B cell (primary cell): ENCODE measurements around the gene PIGQ. TPM values are rescaled to one million over a fixed set of nuclear protein-coding genes. Genes with fewer than 3 reads are reported as not detected.

ENCODE experiments used
- ATAC-seq: fragments of 200-7000 bp; cut with Tn5 transposase; one replicate; pipeline ENCODE4 v1.10.0; 2021; ENCODE audit warnings: low read depth, mild to moderate bottlenecking, moderate number of reproducible peaks, moderate library complexity
- CTCF ChIA-PET: fragments of 350-600 bp; sonication (Branson Sonifier 250); formaldehyde crosslinking; loops from one replicate; lab custom pipeline; 2021; ENCODE audit warnings: antibody characterized with exemption, inconsistent platforms; lab: Charles Lee
- POLR2A ChIA-PET: fragments of 350-600 bp; sonication (Branson Sonifier 250); formaldehyde crosslinking; loops from one replicate; lab custom pipeline; 2021; ENCODE audit warnings: antibody characterized with exemption; lab: Charles Lee
- DNase-seq: peaks from one replicate; pipeline ENCODE4 v3.0.0; 2013
- H2AFZ ChIP-seq: 2 replicates; pipeline ENCODE4 v1.6.1; 2012; ENCODE audit warnings: mild to moderate bottlenecking, low read depth, low read length; ENCODE audit not compliant: insufficient read depth, poor library complexity, severe bottlenecking
- H3K27ac ChIP-seq, 2 donors: 1 replicate in 1 of 2; 2 replicates in 1 of 2; pipeline ENCODE4 v1.5.1; 2012 to 2013; ENCODE audit warnings: low read length in 2 of 2, mild to moderate bottlenecking in 2 of 2, moderate library complexity in 1 of 2
- H3K27me3 ChIP-seq, 4 experiments: fragments of 200-600 bp in 1 of 4; sonication (generic) in 1 of 4; replicated peaks in 1 of 4; 1 replicate in 2 of 4; 2 replicates in 2 of 4; pipeline versions ENCODE4 v1.6.1 to v1.7.0; 2013 to 2016; ENCODE audit warnings: low read length in 3 of 4, mild to moderate bottlenecking in 2 of 4, mixed read lengths in 1 of 4, moderate library complexity in 1 of 4; ENCODE audit not compliant: insufficient read depth in 4 of 4, control insufficient read depth in 3 of 4; ENCODE audit errors: control extremely low read depth in 1 of 4
- H3K36me3 ChIP-seq, 2 experiments: replicated peaks in 1 of 2; 1 replicate in 1 of 2; 2 replicates in 1 of 2; pipeline versions ENCODE4 v1.6.1 to v1.7.1; 2013; ENCODE audit warnings: low read length in 1 of 2; ENCODE audit not compliant: insufficient read depth in 2 of 2, control insufficient read depth in 1 of 2; ENCODE audit errors: control extremely low read depth in 1 of 2, extremely low read depth in 1 of 2
- H3K4me1 ChIP-seq, 2 donors: fragments of 200-600 bp in 1 of 2; sonication (generic) in 1 of 2; 1 replicate in 1 of 2; 2 replicates in 1 of 2; pipeline versions ENCODE4 v1.5.1 to v1.6.1; 2013 to 2017; ENCODE audit warnings: low read length in 2 of 2; ENCODE audit not compliant: control insufficient read depth in 2 of 2, insufficient read depth in 2 of 2
- H3K4me2 ChIP-seq: replicated peaks from 2 replicates; pipeline ENCODE3; 2012; ENCODE audit warnings: mild to moderate bottlenecking, low read depth, low read length; ENCODE audit not compliant: poor library complexity, severe bottlenecking
- H3K4me3 ChIP-seq, 5 experiments: fragments of 200-600 bp in 1 of 5; sonication (generic) in 1 of 5; 1 replicate in 3 of 5; 2 replicates in 2 of 5; pipeline versions ENCODE4 v1.5.1 to v1.7.0; 2011 to 2016; ENCODE audit warnings: low read length in 4 of 5, mild to moderate bottlenecking in 4 of 5, low read depth in 2 of 5, control low read depth in 1 of 5, moderate library complexity in 1 of 5; ENCODE audit not compliant: insufficient read depth in 1 of 5; ENCODE audit errors: control extremely low read depth in 1 of 5, extremely low read depth in 1 of 5
- H3K79me2 ChIP-seq: fragments of 200-600 bp; sonication (generic); one replicate; pipeline ENCODE4 v1.6.0; 2016; ENCODE audit warnings: low read length; ENCODE audit not compliant: control insufficient read depth, insufficient read depth
- H3K9ac ChIP-seq: fragments of 200-600 bp; sonication (generic); 2 replicates; pipeline ENCODE4 v1.6.1; 2017; ENCODE audit warnings: mild to moderate bottlenecking, low read length, moderate library complexity
- H3K9me3 ChIP-seq, 3 donors: one replicate each; pipeline versions ENCODE4 v1.6.1 to v1.7.1; 2013; ENCODE audit warnings: low read length in 2 of 3; ENCODE audit not compliant: control insufficient read depth in 2 of 3, insufficient read depth in 1 of 3; ENCODE audit errors: control extremely low read depth in 1 of 3
- H4K20me1 ChIP-seq: 2 replicates; pipeline ENCODE4 v1.6.0; 2012; ENCODE audit warnings: mild to moderate bottlenecking, low read length; ENCODE audit not compliant: insufficient read depth, control insufficient read depth, poor library complexity, severe bottlenecking
- H3K27ac Mint-ChIP-seq: one replicate; pipeline ENCODE4 v1.8.0; 2021; ENCODE audit warnings: mixed read lengths
- H3K27me3 Mint-ChIP-seq: one replicate; pipeline ENCODE4 v1.8.0; 2021; ENCODE audit warnings: mixed read lengths
- H3K4me1 Mint-ChIP-seq: one replicate; pipeline ENCODE4 v1.8.0; 2021; ENCODE audit warnings: mixed read lengths
- H3K4me3 Mint-ChIP-seq: one replicate; pipeline ENCODE4 v1.8.0; 2021; ENCODE audit warnings: mixed read lengths
- H3K9me3 Mint-ChIP-seq: one replicate; pipeline ENCODE4 v1.8.0; 2022; ENCODE audit warnings: mixed read lengths; ENCODE audit not compliant: insufficient read depth
- CTCF ChIP-seq: fragments of 200-600 bp; IDR thresholded peaks from one replicate; pipeline ENCODE4 v1.8.0; 2022; ENCODE audit warnings: antibody characterized with exemption, mild to moderate bottlenecking
- EZH2 ChIP-seq: IDR thresholded peaks from 2 replicates; pipeline ENCODE4 v1.6.1; 2012; ENCODE audit warnings: borderline replicate concordance, low read depth, mild to moderate bottlenecking, moderate library complexity, low read length; ENCODE audit not compliant: insufficient read depth, poor library complexity, severe bottlenecking
- WGBS: methylation state at CpG from one replicate; pipeline ENCODE4 v1.1.5; 2013; ENCODE audit warnings: missing lambda C conversion rate; ENCODE audit not compliant: insufficient coverage; 5-methylcytosine and 5-hydroxymethylcytosine counted together
- intact Hi-C: fragments of 100-400 bp; cut with micrococcal nuclease; formaldehyde crosslinking; loops from one replicate; pipeline ENCODE4 v1.10.0; 2022
- polyA plus RNA-seq: library from polyadenylated mRNA; depleted of rRNA; stranded (reverse); fragments of >200 nt; gene quantifications from 2 replicates; pipeline ENCODE4 v1.2.3, GENCODE V29; 2012
- total RNA-seq, 2 donors: library from RNA; stranded (reverse); fragments of 120-200 nt in 1 of 2; gene quantifications; 1 replicate in 1 of 2; 2 replicates in 1 of 2; pipeline versions ENCODE4 v1.2.3 to v1.2.4, GENCODE V29; 2013 to 2022

Gene PIGQ
- total and polyA plus RNA-seq, 2 donors (not counting 1 experiment from before 2014, with no cell fraction given) = 56.9 to 68.5 TPM

GRCh38 chr16:524274-525040 lies 45.3 kb upstream of the PIGQ start:
- Histone ChIP-seq H4K20me1 (peaks cover 32% of the 10 kb centered on the region), H3K4me2 (no peak overlapping the region), H3K79me2 (peaks cover 25% of the 10 kb centered on the region), H3K4me1 (peaks cover 23 to 39% of the 10 kb centered on the region in 2 donors), H3K4me3 (no peak overlapping the region), H3K27me3 (no peaks in the 10 kb centered on the region), H3K36me3 (no peaks in the 10 kb centered on the region), H3K9ac (no peak overlapping the region), H2AFZ (no peak overlapping the region), H3K27ac (peak overlapping the region in 1 of 2 donors; percentile 33), H3K9me3 (peaks cover 0 to 2% (median 0%) of the 10 kb centered on the region in 3 donors)
- DNase-seq (no peak), ATAC-seq (no peak)
- H3K4me1 Mint-ChIP-seq = peaks cover 27% of the 10 kb centered on the region
- TF ChIP-seq EZH2 (no peak), CTCF (no peak)
- H3K9me3 Mint-ChIP-seq = no peaks in the 10 kb centered on the region
- H3K4me3 Mint-ChIP-seq = no peak overlapping the region
- 96% methylated on average over 23 of the region's 24 CpGs for WGBS
- intact Hi-C loops = loop anchor here (5.0 kb wide), 1 partner anchor 142 kb away; the partner anchor contains the start of gene PGAP6
- no peaks in the 10 kb centered on the region for H3K27me3 Mint-ChIP-seq
- peak overlapping the region; percentile 37 for H3K27ac Mint-ChIP-seq
- POLR2A ChIA-PET = no interaction called here
- CTCF ChIA-PET = no interaction called here

- peaks cover 33% of the 10 kb centered on the region for H3K4me1 Mint-ChIP-seq
- POLR2A ChIA-PET = no interaction called here
- peak overlapping the region; percentile 5 for H3K4me2 ChIP-seq
- H3K9me3 Mint-ChIP-seq = no peaks in the 10 kb centered on the region
- H3K27ac Mint-ChIP-seq = peak overlapping the region; percentile 89
- H3K79me2 ChIP-seq = peaks cover 32% of the 10 kb centered on the region
- H3K27me3 ChIP-seq = no peaks in the 10 kb centered on the region
- TF ChIP-seq EZH2 = no peak
- TF ChIP-seq CTCF = no peak
- peak overlapping the region; percentile 89 for H3K4me3 Mint-ChIP-seq
- no peak overlapping the region for H3K4me3 ChIP-seq
- DNase-seq = no peak
- intact Hi-C loops = loop anchor here (5.0 kb wide), 1 partner anchor 143 kb away; the partner anchor contains the start of gene PGAP6
- whole genome bisulfite sequencing = 88% methylated on average over 8 of the region's 8 CpGs
- H3K27ac ChIP-seq = peak overlapping the region in 1 of 2 donors; percentile 33
- CTCF ChIA-PET = no interaction called here
- no peak for ATAC-seq
- peaks cover 0 to 2% (median 0%) of the 10 kb centered on the region in 3 donors for H3K9me3 ChIP-seq
- H4K20me1 ChIP-seq = peaks cover 39% of the 10 kb centered on the region
- no peak overlapping the region for H2AFZ ChIP-seq
- H3K36me3 ChIP-seq = no peaks in the 10 kb centered on the region
- H3K4me1 ChIP-seq = peaks cover 25 to 45% of the 10 kb centered on the region in 2 donors
- no peaks in the 10 kb centered on the region for H3K27me3 Mint-ChIP-seq
- no peak overlapping the region for H3K9ac ChIP-seq
These were observed 44.6 kb upstream of the PIGQ start for GRCh38 chr16:525123-525519.
